NB4 (cell line): Measurements from ENCODE around the gene CDH13.

ENCODE experiments used
- MAX ChIP-seq: IDR thresholded peaks from 2 replicates; pipeline ENCODE4 v1.6.1; 2011; ENCODE audit warnings: low read depth, low read length
- POLR2A ChIP-seq: IDR thresholded peaks from 2 replicates; pipeline ENCODE4 v1.6.1; 2011; ENCODE audit warnings: mild to moderate bottlenecking; ENCODE audit not compliant: insufficient read length; ENCODE audit errors: extremely low read depth

- TF ChIP-seq MAX = no peak
- TF ChIP-seq POLR2A = no peak
These were observed 810.3 kb downstream of the CDH13 start for GRCh38 chr16:83437036-83437435.
